ENCODE data around the gene JMJD1C.

JMJD1C gene

DNA sequence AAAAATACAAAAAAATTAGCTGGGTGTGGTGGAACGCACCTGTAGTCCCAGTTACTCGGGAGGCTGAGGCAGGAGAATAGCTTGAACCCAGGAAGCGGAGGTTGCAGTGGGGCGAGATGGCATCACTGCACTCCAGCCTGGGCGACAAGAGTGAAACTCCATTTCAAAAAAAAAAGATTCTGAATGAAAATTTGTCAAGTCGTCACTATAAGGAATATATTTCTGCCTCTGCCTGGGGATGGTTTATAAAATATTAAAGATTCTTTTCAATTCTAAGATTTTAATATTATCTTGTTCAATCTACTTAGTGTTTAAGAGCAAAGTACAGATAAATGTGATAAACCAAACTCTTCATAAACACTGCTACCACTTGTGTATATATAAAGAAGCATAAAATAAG is 185.4 kb downstream of the JMJD1C start:
- Histone ChIP-seq H3K9me3 (replicated peaks; ENCODE audit: insufficient read depth, low read length) (no peaks in the 10 kb centered on the region), H3K4me3 (ENCODE audit: low read length) (no peak overlapping the region), H3K4me1 (ENCODE audit: low read length) (no peaks in the 10 kb centered on the region), H4K20me1 (ENCODE audit: insufficient read depth, low read length) (no peaks in the 10 kb centered on the region), H3K27me3 (replicated peaks; ENCODE audit: insufficient read depth, low read length) (no peaks in the 10 kb centered on the region), H3K4me2 (ENCODE audit: low read depth, low read length) (no peak overlapping the region), H3F3A (ENCODE audit: insufficient read depth, low read length) (no peaks in the 10 kb centered on the region), H3K9me2 (replicated peaks; ENCODE audit: insufficient read depth, low read length) (no peaks in the 10 kb centered on the region), H3K79me2 (ENCODE audit: low read length) (peaks cover 22% of the 10 kb centered on the region), H3K9ac (ENCODE audit: low read length) (no peak overlapping the region), H3K36me3 (replicated peaks; ENCODE audit: insufficient read depth, low read length) (no peaks in the 10 kb centered on the region), H2AFZ (ENCODE audit: low read length) (no peak overlapping the region), H3K27ac (ENCODE audit: low read length) (no peak overlapping the region)
- no peak for DNase-seq
- no peak for TF ChIP-seq EZH2phosphoT487 (IDR thresholded peaks at IDR 0.05; ENCODE audit: low read length)
- TF ChIP-seq EZH2 (optimal IDR thresholded peaks at IDR 0.05; ENCODE audit: low read depth, low read length): no peak
- TF ChIP-seq, protein P1, sequence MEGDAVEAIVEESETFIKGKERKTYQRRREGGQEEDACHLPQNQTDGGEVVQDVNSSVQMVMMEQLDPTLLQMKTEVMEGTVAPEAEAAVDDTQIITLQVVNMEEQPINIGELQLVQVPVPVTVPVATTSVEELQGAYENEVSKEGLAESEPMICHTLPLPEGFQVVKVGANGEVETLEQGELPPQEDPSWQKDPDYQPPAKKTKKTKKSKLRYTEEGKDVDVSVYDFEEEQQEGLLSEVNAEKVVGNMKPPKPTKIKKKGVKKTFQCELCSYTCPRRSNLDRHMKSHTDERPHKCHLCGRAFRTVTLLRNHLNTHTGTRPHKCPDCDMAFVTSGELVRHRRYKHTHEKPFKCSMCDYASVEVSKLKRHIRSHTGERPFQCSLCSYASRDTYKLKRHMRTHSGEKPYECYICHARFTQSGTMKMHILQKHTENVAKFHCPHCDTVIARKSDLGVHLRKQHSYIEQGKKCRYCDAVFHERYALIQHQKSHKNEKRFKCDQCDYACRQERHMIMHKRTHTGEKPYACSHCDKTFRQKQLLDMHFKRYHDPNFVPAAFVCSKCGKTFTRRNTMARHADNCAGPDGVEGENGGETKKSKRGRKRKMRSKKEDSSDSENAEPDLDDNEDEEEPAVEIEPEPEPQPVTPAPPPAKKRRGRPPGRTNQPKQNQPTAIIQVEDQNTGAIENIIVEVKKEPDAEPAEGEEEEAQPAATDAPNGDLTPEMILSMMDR (IDR thresholded peaks at IDR 0.05; ENCODE audit: low read length): no peak

DNA sequence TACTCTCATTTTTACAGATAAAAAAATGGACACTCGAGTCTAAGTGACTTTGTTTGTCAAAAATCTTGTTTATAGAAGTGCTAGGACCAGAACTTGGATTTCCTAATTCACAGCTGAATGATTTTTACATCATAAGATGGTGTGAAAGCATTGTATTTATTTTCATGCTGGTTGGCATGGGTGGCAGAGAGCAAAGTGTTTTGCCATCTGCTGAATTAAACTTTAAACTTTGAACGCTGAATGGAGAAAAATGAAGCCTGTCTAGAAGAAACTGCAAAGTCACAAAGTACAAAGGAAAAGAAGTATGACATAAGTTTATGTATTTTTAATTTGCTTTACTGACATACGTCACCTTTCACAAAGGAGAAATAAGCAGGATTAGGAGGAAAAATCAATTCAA is 190.7 kb downstream of the JMJD1C start:
- Histone ChIP-seq H3K4me2 (ENCODE audit: low read depth, low read length) (no peak overlapping the region), H3K27me3 (replicated peaks; ENCODE audit: insufficient read depth, low read length) (no peaks in the 10 kb centered on the region), H3K36me3 (replicated peaks; ENCODE audit: insufficient read depth, low read length) (no peaks in the 10 kb centered on the region), H3K27ac (ENCODE audit: low read length) (no peak overlapping the region), H3K4me1 (ENCODE audit: low read length) (peaks cover 8% of the 10 kb centered on the region), H3K9me2 (replicated peaks; ENCODE audit: insufficient read depth, low read length) (no peaks in the 10 kb centered on the region), H2AFZ (ENCODE audit: low read length) (no peak overlapping the region), H3F3A (ENCODE audit: insufficient read depth, low read length) (no peaks in the 10 kb centered on the region; the same call in 1 of the 2 replicates), H3K4me3 (ENCODE audit: low read length) (no peak overlapping the region), H4K20me1 (ENCODE audit: insufficient read depth, low read length) (no peaks in the 10 kb centered on the region), H3K79me2 (ENCODE audit: low read length) (peaks cover 30% of the 10 kb centered on the region), H3K9me3 (replicated peaks; ENCODE audit: insufficient read depth, low read length) (no peaks in the 10 kb centered on the region), H3K9ac (ENCODE audit: low read length) (no peak overlapping the region)
- no peak for TF ChIP-seq EZH2phosphoT487 (IDR thresholded peaks at IDR 0.05; ENCODE audit: low read length)
- TF ChIP-seq EZH2 (optimal IDR thresholded peaks at IDR 0.05; ENCODE audit: low read depth, low read length): no peak
- TF ChIP-seq, protein P1 (IDR thresholded peaks at IDR 0.05; ENCODE audit: low read length): no peak
- no peak for DNase-seq

DNA sequence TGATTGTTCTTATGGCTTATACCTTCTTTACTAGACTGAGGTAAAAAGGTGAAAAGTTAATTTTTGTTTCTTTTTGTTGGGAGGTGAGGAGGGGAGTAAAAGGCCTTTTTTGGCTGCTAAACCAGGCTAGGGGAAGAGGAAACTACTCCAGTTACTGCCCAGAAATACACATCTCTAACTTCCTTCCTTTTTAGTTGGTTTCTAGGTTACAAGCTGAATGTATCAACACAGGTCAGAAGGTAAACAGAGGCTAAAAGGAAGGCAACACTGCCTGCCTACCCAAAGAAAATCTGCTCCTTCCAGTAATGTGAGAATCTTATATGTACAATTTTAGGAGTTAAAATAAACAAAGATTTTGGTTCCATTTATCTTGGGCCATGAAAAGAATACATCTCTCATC is 192.2 kb downstream of the JMJD1C start:
- Histone ChIP-seq H3K4me3 (ENCODE audit: low read length) (no peak overlapping the region), H3K9ac (ENCODE audit: low read length) (no peak overlapping the region), H3K79me2 (ENCODE audit: low read length) (peaks cover 39% of the 10 kb centered on the region)

More for the DNA sequence above, 192.2 kb downstream of the JMJD1C start:
- H3K4me1 ChIP-seq (ENCODE audit: low read length): peaks cover 14% of the 10 kb centered on the region
- H3K9me3 ChIP-seq (replicated peaks; ENCODE audit: insufficient read depth, low read length): no peaks in the 10 kb centered on the region
- no peaks in the 10 kb centered on the region for H3K9me2 ChIP-seq (replicated peaks; ENCODE audit: insufficient read depth, low read length)
- no peak for TF ChIP-seq EZH2 (optimal IDR thresholded peaks at IDR 0.05; ENCODE audit: low read depth, low read length)
- TF ChIP-seq, protein P1 (IDR thresholded peaks at IDR 0.05; ENCODE audit: low read length): no peak
- H3K27ac ChIP-seq (ENCODE audit: low read length): no peak overlapping the region
- DNase-seq: no peak
- no peaks in the 10 kb centered on the region for H3K27me3 ChIP-seq (replicated peaks; ENCODE audit: insufficient read depth, low read length)
- H3F3A ChIP-seq (ENCODE audit: insufficient read depth, low read length): peaks cover 11% of the 10 kb centered on the region
- no peak overlapping the region for H2AFZ ChIP-seq (ENCODE audit: low read length)
- H4K20me1 ChIP-seq (ENCODE audit: insufficient read depth, low read length): no peaks in the 10 kb centered on the region
- H3K36me3 ChIP-seq (replicated peaks; ENCODE audit: insufficient read depth, low read length): no peaks in the 10 kb centered on the region
- no peak overlapping the region for H3K4me2 ChIP-seq (ENCODE audit: low read depth, low read length)

Measured in MM.1S (cell line).